ENCODE data around the gene LAPTM4A. TPM values are rescaled to one million over a fixed set of nuclear protein-coding genes. Genes with fewer than 3 reads are reported as not detected.

Gene LAPTM4A
- total RNA-seq, 1 donor from 2014 or later = 300 TPM

DNA sequence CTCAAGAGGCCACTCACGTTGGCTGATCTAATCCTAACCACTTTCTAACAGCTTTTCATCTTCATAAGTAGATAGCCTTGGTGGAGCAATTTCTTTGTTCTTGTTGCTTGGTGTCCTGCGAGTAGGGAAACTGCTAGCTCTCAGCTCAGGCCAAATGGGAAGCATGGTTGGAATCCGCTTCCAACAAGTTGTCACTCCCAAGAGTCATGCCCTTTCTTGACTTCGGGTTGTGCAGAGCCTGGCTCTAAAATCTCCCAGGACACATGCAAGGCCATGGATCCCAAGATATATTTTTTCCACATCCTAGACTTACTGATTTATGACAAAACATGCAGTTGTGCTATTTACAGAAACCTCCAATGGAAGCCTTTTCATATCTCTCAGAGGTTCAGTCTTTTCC is 31.7 kb downstream of the LAPTM4A start:
- no peak overlapping the region for H3K27ac Mint-ChIP-seq (ENCODE audit: unreplicated experiment)
- no peaks in the 10 kb centered on the region for H3K27me3 Mint-ChIP-seq (ENCODE audit: low read depth, unreplicated experiment)

DNA sequence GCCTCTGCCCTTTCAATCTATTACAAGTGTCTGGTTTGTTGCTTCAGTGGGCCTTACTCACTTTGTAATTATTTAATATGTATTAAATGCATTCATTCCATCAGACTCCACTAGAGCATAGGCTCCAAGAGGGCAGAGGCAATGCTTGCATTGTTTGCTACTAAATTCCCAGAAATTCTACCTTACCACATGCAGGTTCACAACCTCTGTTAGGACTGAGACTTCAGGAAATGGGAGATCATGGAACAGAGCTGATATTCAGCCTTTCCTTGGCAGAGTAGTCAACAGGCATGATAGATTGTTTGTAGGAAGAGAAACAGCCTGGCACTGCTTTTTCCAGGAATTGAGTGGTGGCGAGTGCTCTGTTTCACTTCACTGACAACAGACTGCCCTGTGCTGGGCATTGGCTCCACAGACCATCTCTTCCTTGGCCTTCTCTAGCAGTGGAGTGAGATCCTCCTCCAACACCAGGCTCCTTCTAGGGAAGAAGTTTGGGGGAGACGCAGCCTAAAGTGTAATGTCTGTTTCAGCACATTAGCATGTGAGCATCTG is 32.8 kb downstream of the LAPTM4A start:
- no peak for TF ChIP-seq EZH2 (IDR thresholded peaks at IDR 0.05; ENCODE audit: insufficient read depth, low read length)
- TF ChIP-seq, protein P1, sequence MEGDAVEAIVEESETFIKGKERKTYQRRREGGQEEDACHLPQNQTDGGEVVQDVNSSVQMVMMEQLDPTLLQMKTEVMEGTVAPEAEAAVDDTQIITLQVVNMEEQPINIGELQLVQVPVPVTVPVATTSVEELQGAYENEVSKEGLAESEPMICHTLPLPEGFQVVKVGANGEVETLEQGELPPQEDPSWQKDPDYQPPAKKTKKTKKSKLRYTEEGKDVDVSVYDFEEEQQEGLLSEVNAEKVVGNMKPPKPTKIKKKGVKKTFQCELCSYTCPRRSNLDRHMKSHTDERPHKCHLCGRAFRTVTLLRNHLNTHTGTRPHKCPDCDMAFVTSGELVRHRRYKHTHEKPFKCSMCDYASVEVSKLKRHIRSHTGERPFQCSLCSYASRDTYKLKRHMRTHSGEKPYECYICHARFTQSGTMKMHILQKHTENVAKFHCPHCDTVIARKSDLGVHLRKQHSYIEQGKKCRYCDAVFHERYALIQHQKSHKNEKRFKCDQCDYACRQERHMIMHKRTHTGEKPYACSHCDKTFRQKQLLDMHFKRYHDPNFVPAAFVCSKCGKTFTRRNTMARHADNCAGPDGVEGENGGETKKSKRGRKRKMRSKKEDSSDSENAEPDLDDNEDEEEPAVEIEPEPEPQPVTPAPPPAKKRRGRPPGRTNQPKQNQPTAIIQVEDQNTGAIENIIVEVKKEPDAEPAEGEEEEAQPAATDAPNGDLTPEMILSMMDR (IDR thresholded peaks at IDR 0.05; ENCODE audit: insufficient read depth, low read depth, low read length) = no peak
- Mint-ChIP-seq H3K9me3 (ENCODE audit: unreplicated experiment) (peaks cover 22% of the 10 kb centered on the region), H3K4me3 (ENCODE audit: unreplicated experiment) (no peak overlapping the region), H3K27me3 (ENCODE audit: low read depth, unreplicated experiment) (no peaks in the 10 kb centered on the region), H3K27ac (ENCODE audit: unreplicated experiment) (no peak overlapping the region), H3K4me1 (ENCODE audit: low read depth, unreplicated experiment) (no peaks in the 10 kb centered on the region), H3K36me3 (ENCODE audit: low read depth, unreplicated experiment) (peaks cover 35% of the 10 kb centered on the region)
- no peaks in the 10 kb centered on the region for H3K36me3 ChIP-seq (ENCODE audit: insufficient read depth, low read length)
- no peak overlapping the region for H3K27ac ChIP-seq (ENCODE audit: low read depth, low read length)
- no peak overlapping the region for H3K4me2 ChIP-seq (ENCODE audit: low read length)
- FAIRE-seq (no peak), DNase-seq (ENCODE audit: low read depth) (no peak)
- no peak overlapping the region for H3K9ac ChIP-seq (ENCODE audit: low read length)
- H3K9me3 ChIP-seq (ENCODE audit: insufficient read depth, low read depth, low read length) = peaks cover 6% of the 10 kb centered on the region
- no peak overlapping the region for H2AFZ ChIP-seq (ENCODE audit: low read depth, low read length)
- no peaks in the 10 kb centered on the region for H4K20me1 ChIP-seq (ENCODE audit: insufficient read depth, low read length)
- H3K4me3 ChIP-seq (ENCODE audit: insufficient read depth, low read depth, low read length) = no peak overlapping the region
- H3K27me3 ChIP-seq (ENCODE audit: insufficient read depth, low read length) = no peaks in the 10 kb centered on the region
- H3K4me1 ChIP-seq (ENCODE audit: insufficient read depth, low read length) = no peaks in the 10 kb centered on the region
- no peaks in the 10 kb centered on the region for H3K79me2 ChIP-seq (ENCODE audit: insufficient read depth, low read length)

More for the DNA sequence above, 31.7 kb downstream of the LAPTM4A start:
- Mint-ChIP-seq H3K4me3 (ENCODE audit: unreplicated experiment) (no peak overlapping the region), H3K36me3 (ENCODE audit: low read depth, unreplicated experiment) (peaks cover 35% of the 10 kb centered on the region), H3K4me1 (ENCODE audit: low read depth, unreplicated experiment) (no peaks in the 10 kb centered on the region), H3K9me3 (ENCODE audit: unreplicated experiment) (peaks cover 21% of the 10 kb centered on the region)
- Histone ChIP-seq H3K36me3 (ENCODE audit: insufficient read depth, low read length) (no peaks in the 10 kb centered on the region), H3K79me2 (ENCODE audit: insufficient read depth, low read length) (no peaks in the 10 kb centered on the region), H3K4me3 (ENCODE audit: insufficient read depth, low read depth, low read length) (no peak overlapping the region), H3K9ac (ENCODE audit: low read length) (no peak overlapping the region), H2AFZ (ENCODE audit: low read depth, low read length) (no peak overlapping the region), H4K20me1 (ENCODE audit: insufficient read depth, low read length) (no peaks in the 10 kb centered on the region), H3K9me3 (ENCODE audit: insufficient read depth, low read depth, low read length) (peaks cover 6% of the 10 kb centered on the region), H3K27me3 (ENCODE audit: insufficient read depth, low read length) (no peaks in the 10 kb centered on the region), H3K4me1 (ENCODE audit: insufficient read depth, low read length) (no peaks in the 10 kb centered on the region), H3K27ac (ENCODE audit: low read depth, low read length) (no peak overlapping the region), H3K4me2 (ENCODE audit: low read length) (no peak overlapping the region)
- no peak for FAIRE-seq
- no peak for DNase-seq (ENCODE audit: low read depth)
- TF ChIP-seq, protein P1 (IDR thresholded peaks at IDR 0.05; ENCODE audit: insufficient read depth, low read depth, low read length) = no peak
- TF ChIP-seq EZH2 (IDR thresholded peaks at IDR 0.05; ENCODE audit: insufficient read depth, low read length) = no peak

DNA sequence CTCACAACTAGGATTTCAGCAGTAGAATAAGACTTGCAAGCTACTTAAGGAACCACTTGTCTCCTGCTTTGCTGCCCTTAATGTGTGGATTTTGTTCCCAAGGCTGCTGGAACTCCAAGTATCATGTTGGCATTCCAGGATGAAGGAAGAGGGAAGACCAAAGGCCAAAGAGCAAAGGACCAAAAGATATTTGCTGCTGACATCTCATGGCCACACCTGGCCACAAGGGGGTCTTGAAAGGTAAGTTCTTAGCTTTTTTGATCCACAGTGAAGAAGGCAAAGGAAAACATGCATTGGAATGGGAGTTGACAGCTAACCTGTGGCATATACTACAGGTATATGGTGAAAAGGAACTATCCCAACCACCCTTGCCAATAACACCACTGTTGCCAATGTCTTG is 35.1 kb downstream of the LAPTM4A start:
- DNase-seq (ENCODE audit: low read depth) = no peak
- H3K9me3 ChIP-seq (ENCODE audit: insufficient read depth, low read depth, low read length) = peaks cover 4% of the 10 kb centered on the region
- H3K36me3 ChIP-seq (ENCODE audit: insufficient read depth, low read length) = no peaks in the 10 kb centered on the region
- Mint-ChIP-seq H3K27ac (ENCODE audit: unreplicated experiment) (no peak overlapping the region), H3K9me3 (ENCODE audit: unreplicated experiment) (peaks cover 14% of the 10 kb centered on the region), H3K36me3 (ENCODE audit: low read depth, unreplicated experiment) (peaks cover 18% of the 10 kb centered on the region), H3K27me3 (ENCODE audit: low read depth, unreplicated experiment) (peaks cover 6% of the 10 kb centered on the region), H3K4me1 (ENCODE audit: low read depth, unreplicated experiment) (no peaks in the 10 kb centered on the region), H3K4me3 (ENCODE audit: unreplicated experiment) (no peak overlapping the region)
- H3K4me2 ChIP-seq (ENCODE audit: low read length) = no peak overlapping the region
- TF ChIP-seq, protein P1 (IDR thresholded peaks at IDR 0.05; ENCODE audit: insufficient read depth, low read depth, low read length) = no peak
- TF ChIP-seq EZH2 (IDR thresholded peaks at IDR 0.05; ENCODE audit: insufficient read depth, low read length) = no peak
- H4K20me1 ChIP-seq (ENCODE audit: insufficient read depth, low read length) = no peaks in the 10 kb centered on the region
- no peak overlapping the region for H3K9ac ChIP-seq (ENCODE audit: low read length)
- H3K27ac ChIP-seq (ENCODE audit: low read depth, low read length) = no peak overlapping the region
- no peak overlapping the region for H3K4me3 ChIP-seq (ENCODE audit: insufficient read depth, low read depth, low read length)
- no peak overlapping the region for H2AFZ ChIP-seq (ENCODE audit: low read depth, low read length)
- H3K4me1 ChIP-seq (ENCODE audit: insufficient read depth, low read length) = peaks cover 5% of the 10 kb centered on the region
- FAIRE-seq = no peak
- H3K27me3 ChIP-seq (ENCODE audit: insufficient read depth, low read length) = peaks cover 5% of the 10 kb centered on the region
- H3K79me2 ChIP-seq (ENCODE audit: insufficient read depth, low read length) = no peaks in the 10 kb centered on the region
